Fibroblast of pulmonary artery (primary cell): ENCODE data around the gene CDH23.

Experiments
- DNase-seq: peaks from one replicate; pipeline ENCODE4 v3.0.0-alpha.2; 2010; ENCODE audit warnings: low read depth
- H3K4me3 ChIP-seq: replicated peaks from 2 replicates; pipeline ENCODE4 v1.5.1; 2011; ENCODE audit warnings: low read depth, mild to moderate bottlenecking, control low read depth, low read length, moderate library complexity
- CTCF ChIP-seq: IDR thresholded peaks from 2 replicates; pipeline ENCODE4 v1.5.1; 2011; ENCODE audit warnings: mild to moderate bottlenecking, control low read depth, low read length, inconsistent platforms; ENCODE audit errors: missing control alignments

Gene CDH23

DNA sequence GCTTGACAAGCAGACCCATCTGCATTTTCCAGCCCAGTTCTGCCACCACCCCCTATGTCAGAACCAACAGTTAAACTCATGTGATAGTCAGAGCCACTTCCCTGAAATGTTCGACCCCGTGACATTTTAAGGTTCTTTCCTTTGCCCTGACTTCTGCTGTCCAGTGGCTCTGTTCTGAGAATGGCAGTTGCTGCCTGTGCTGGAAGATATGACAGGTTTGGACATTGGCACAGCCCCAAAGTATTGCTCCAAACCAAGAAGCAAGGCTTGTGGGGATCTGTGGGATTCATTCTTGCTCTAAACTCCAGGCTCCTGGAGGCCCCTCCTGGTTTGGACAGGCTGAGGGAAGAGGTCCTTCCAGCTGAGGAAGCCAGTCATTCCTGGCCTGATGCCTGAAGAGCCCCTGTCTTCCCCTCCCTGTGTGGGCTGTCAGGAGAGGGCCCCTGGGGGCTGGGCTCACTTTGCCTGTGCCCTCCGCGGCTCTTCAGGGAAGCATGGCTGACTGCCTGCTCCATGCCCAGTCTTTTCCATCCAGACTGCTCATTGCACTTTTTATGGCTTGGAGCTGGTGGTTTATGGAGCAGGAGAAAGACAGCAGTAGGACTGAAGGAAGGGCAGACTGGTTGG, 138.0 kb downstream of the CDH23 start:
- no peak overlapping the region for H3K4me3 ChIP-seq
- no peak for TF ChIP-seq CTCF
- no peak for DNase-seq

DNA sequence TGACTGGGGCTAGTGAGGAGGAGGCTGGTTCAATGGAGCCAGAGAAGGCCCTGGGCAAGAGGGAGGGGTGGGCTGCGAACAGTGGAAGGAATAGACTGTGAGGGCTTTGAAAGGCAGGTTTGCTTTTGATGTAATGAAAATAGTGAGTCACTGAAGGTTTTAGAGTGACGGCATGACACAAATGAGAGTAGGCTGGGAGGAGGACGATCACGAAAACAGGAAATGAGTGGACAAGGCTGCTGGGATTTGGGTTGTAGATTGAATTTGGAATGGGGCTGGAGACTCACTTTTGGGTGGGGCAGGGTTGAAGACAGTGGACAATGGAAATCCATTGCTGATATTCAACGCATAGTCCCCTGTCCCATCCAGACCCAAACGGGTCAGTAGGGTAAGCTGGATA, 139.6 kb downstream of the CDH23 start:
- no peak overlapping the region for H3K4me3 ChIP-seq
- TF ChIP-seq CTCF: no peak
- DNase-seq: peak; percentile 9

DNA sequence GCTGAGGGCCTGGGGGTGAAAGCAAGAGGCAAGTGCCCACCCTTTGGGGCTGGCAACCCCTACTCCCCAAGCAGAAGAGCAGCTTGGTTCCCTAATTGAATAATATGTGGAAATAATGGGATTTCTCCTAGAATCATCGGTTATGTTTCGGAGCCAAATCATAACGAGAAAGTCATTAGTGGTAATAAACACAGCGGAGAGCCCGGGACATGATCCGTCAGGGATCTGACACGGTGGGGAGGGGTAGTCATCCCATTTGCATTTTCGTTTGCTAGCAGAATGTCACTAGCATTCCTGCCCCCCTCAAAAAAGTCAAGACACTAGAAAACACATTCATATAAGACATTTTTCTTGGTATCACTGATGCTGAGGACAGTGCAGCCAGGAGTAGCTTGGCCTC, 140.4 kb downstream of the CDH23 start:
- H3K4me3 ChIP-seq: no peak overlapping the region
- DNase-seq: no peak
- TF ChIP-seq CTCF: no peak

GRCh38 chr10:71537681-71538080, 141.0 kb downstream of the CDH23 start:
- DNase-seq: no peak
- H3K4me3 ChIP-seq: no peak overlapping the region
- TF ChIP-seq CTCF: no peak

DNA sequence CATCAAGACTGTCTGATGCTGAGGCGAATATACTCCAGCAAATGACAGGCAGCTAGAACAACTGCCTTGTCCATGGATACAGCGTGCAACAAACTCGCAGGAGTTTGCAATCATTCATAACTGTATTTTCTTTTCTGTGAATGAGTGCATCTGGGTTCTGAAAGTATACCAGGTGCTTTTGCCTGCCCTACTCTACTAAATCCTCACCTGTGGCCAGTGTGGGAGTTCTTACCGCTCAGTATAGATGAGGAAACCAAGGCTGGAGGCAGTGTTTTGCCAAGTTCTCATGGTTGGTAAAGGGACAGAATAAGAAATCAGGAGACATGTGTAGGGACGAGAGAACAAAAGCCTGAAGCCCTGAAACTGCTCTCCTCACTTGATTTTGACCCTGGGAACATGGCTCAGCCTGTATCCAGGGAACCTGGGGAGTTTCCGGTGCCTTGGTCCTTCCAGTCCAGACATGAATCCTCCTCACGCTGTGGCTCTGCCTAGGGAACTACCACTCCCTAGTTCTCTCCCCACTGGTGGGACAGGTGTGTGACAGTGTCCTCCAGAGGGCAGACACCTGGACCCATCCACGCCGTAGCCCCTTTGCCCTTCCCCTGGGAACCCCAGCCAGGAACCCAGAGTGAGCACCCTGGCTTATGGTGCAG, 142.0 kb downstream of the CDH23 start:
- DNase-seq: no peak
- TF ChIP-seq CTCF: no peak
- no peak overlapping the region for H3K4me3 ChIP-seq

DNA sequence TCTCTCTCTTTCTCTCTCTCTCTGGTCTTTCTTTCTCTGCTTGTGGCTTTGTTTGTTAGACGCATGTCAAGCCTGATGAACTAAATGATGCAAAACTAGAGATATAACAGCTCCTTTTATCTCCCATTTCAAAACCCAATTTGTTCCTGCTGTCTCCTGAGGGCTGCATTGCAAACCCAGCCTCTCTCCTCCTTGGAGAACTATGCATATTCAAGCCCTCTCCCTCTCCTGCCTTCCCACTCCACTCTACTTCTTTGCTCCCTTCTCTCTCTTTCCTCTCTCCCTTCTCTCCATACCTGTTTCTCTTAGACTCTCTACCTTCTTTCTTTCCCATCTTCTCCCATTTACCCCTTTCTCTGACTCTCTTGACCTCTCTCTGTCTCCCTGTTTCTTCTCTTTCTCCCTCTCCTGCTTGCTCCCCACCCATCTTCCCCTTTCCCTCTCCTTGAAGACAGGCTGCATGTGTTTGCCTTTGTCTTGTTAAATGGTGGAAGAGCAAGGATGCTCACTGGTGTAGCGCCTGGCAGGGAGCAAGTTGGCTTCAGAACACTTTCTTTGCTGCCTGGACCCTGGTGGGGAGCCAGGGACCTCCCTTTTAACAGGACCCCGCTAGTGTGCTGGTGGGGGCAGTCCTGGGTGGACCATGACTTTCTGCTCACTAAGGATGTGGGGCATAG, 142.9 kb downstream of the CDH23 start:
- no peak overlapping the region for H3K4me3 ChIP-seq
- no peak for TF ChIP-seq CTCF
- DNase-seq: no peak
